HG03439 (cell line): ENCODE data around the gene EVA1B.

ENCODE experiments used
- ATAC-seq: cut with Tn5 transposase; IDR thresholded peaks from one replicate; pipeline ENCODE4 v1.9.1; 2021; ENCODE audit warnings: mild to moderate bottlenecking, moderate library complexity; ENCODE audit not compliant: unreplicated experiment

Gene EVA1B

DNA sequence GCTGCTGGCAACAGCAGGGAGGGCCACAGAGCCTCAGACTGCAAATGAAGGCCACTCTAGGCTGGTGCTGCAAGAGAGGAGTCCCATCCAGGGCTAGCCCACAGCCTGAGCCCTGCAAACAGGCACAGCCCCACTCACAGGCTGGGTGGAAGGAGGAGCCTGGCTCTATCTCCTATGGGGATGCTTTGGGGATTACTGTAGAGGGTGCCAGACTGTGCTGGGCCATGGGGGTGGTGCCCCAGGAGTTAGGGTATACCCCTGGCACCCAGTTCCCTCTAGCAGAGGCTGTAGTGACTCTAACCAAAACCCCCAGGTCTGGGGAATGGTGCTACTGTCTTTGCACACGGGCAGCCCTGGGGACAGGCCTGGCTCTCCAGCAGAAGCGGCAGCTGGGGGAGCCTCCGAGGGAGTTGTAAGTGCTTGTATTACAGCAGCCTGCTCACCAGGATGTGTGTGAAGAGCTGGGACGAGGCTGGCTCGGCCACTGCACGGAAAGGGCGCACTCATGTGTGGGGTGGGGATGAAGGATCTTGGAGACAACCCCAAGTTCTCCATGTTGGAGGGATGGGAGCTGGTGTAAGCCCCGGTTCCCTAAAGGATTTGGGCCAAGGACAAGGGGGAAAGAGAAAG, 23.4 kb upstream of the EVA1B start:
- no peak for ATAC-seq

GRCh38 chr1:36345353-36345752, 21.9 kb upstream of the EVA1B start:
- ATAC-seq: no peak

GRCh38 chr1:36344395-36344680, 20.9 kb upstream of the EVA1B start:
- ATAC-seq: no peak

DNA sequence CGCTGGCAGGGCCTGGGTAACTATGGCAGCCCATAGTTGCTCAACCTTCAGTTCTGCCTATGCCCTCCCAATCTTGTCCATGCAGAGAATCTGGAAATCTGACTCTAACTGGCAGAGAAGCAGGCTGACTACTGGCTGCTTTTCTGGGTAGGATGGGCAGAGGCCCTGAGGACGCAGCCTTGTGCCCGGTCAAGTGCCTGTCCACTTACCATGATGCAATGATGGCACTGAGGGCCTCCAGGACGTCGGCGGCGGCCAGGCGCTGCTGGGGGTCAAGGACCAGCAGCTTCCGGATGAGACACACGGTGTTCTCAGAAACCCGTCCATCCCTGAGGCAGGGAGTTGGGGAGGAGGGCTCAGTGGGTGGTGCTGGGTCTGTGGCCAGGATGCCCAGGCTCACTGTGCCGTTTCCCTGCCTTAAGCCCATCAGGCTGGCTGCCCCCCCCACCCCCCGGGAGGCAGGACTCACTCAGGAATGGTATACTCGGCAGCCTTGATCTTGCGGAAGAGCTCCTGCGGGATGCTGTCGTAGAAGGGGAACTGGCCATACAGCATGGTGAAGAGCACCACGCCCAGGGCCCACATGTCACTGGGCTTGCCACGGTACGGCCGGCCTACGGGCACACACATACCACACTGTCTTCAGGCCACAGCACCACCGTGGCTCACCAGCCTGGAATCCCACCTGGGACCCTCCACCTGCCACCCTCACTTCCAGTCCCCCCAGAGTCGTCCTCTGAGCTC, 20.4 kb upstream of the EVA1B start:
- ATAC-seq: no peak

DNA sequence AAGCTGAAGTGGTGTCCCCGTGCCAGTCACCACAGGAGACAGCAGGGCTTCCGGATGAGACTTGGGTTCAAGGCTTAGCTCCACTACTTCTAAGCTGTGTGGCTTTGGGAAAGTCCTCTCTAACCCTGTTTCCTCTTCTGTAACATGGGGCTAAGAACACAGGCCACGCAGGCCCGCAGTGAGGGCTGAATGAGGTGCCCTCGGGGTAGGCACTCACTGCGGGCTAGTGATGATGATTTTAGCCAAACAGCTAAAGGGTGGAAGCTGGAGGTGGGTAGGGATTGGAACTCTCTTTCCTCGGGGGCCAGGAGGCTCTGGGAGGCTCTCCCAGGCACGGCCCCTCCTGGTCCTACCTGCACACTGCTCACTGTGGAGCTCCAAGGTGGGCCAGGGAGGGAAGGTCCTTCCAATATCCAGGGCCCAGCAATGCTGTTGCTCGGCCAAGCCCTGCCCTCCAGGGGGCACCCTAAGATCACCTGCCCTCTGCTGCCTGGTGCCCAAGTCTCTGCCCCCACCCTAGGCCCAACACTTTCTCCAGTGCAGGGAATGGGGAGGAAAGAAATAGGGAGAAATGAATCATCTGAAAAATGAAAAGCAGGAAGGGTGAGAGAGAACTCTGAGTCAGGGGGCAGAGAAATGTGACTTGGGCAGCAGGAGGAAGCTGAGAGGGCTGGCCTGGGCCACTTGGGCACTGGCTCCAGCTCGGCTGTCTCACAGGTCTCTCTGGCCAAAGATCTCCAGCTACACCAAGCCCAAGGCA, 19.2 kb upstream of the EVA1B start:
- ATAC-seq: no peak

DNA sequence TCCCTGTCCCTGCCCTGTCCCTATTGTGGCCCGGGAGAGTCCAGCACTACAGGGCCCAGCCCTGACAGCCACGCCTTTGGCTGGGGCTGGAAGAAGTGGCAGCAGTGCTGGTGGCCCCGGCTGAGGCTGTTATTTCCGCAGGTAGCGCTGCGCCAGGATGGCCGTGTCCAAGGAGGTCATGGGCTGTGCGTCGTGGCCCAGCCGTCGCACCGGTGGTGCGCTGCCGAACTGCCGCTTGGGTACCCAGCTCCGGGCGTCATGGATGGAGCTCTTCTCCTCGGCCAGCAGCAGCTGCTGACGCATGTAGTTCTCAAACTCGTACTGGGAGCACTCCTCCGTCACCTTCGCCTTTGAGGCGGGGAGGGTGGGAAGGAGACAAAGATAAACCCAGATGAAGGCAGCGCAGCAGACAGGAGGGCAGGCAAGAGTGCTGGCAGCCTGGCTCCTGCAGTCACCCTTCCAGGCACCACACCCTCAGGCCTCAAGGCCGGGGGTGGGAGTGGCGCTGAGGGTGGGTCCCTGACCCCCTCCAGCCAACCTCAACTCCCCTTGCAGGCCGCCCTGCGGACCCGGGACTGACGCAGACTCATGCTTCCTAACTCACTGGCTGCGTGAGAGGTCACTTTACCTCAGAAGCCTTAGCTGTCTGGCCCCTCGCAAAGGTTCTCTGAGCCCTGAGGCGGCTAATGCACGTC, 18.3 kb upstream of the EVA1B start:
- no peak for ATAC-seq

DNA sequence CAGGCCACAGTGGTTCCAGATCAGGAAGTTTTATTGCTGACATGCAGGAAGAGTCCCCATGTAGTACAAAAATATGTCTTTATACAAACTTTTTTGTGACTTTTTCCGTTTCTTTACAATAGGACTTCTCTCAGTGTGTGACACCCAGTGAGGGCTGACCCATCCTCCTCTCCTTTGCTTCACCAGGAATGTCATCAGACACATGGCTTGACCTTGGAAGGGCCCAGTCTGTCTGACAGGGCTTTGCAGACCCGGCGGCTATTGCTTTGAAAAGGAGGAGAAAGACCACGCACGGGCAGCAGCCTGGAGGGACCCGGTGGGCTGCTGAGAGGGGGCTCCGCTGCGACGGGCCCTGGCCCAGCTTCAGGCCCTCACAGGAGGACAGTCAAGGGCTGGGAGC, 16.2 kb upstream of the EVA1B start:
- ATAC-seq: no peak

GRCh38 chr1:36339215-36339614, 15.8 kb upstream of the EVA1B start:
- ATAC-seq: no peak

GRCh38 chr1:36337830-36338229, 14.4 kb upstream of the EVA1B start:
- no peak for ATAC-seq

- no peak for ATAC-seq
Observed at GRCh38 chr1:36330940-36331339, 7.5 kb upstream of the EVA1B start.

DNA sequence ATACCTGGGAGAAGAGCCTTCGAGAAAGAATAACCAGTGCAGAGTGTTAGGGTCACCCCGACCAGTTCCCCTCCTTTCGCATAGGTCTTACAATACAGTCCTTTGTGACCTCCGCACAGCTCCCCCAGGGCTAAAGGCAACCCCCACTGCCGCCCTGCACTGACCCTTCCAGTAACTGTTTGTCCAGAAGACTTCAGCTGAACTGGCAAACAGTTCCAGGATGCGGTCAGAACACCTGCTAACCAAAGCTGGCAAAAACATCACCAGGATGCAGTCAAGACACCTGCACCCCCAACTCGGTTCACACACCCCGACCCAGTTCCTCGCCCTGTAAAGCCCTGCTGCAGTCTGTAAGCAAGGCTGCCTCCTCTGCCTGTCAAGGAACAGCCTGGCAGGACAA, 6.4 kb upstream of the EVA1B start:
- no peak for ATAC-seq

- ATAC-seq: no peak
Observed at GRCh38 chr1:36328713-36329112, 5.3 kb upstream of the EVA1B start.

- no peak for ATAC-seq
Observed at GRCh38 chr1:36328088-36328480, 4.6 kb upstream of the EVA1B start.

- no peak for ATAC-seq
Observed at GRCh38 chr1:36327421-36328087, 4.1 kb upstream of the EVA1B start.

- no peak for ATAC-seq
Observed at GRCh38 chr1:36326499-36326898, 3.1 kb upstream of the EVA1B start.

- no peak for ATAC-seq
Observed at GRCh38 chr1:36324353-36324703, 883 bp upstream of the EVA1B start.

DNA sequence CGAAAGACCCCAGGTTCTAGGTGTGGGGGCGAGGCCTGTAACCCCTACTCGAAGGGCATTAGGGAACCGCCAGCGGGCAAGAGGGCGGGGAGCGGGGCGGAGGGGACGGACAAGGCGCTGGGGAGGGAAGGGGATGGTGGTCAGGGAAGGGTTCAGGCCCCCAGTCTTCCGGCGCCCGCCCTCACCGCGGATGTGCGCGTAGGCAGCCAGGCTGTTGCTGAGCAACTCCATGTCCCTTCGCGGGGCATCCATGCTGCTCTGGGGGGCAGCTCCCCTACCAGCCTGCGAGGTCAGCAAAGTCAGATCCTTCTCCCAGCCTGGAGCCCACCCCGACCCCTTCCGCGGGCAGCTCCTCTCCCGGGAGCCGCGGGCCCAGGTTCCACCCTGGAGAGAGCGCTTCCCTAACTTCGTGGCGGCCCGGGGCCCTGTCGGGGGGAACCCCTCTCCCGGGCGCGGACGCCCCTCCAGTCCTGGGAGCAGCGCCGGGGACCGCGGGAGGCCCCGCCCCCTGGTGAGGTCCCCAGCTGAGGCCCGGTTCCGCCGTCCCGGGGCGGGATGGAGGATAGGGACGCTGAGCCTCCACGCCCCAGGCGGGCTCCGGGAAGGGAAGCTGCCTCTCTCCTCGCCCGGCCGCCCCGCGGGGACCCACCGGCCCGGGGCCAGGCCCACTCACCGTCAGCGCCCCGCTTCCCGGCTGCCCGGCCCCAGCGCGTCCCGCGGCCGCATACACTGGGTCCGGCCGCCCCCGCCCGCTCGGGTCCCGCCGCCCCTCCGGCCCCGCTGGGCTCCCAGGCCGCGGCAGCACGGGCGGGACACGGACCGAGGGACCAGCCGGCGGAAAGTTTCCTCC, 434 bp downstream of the EVA1B start:
- ATAC-seq: no peak

DNA sequence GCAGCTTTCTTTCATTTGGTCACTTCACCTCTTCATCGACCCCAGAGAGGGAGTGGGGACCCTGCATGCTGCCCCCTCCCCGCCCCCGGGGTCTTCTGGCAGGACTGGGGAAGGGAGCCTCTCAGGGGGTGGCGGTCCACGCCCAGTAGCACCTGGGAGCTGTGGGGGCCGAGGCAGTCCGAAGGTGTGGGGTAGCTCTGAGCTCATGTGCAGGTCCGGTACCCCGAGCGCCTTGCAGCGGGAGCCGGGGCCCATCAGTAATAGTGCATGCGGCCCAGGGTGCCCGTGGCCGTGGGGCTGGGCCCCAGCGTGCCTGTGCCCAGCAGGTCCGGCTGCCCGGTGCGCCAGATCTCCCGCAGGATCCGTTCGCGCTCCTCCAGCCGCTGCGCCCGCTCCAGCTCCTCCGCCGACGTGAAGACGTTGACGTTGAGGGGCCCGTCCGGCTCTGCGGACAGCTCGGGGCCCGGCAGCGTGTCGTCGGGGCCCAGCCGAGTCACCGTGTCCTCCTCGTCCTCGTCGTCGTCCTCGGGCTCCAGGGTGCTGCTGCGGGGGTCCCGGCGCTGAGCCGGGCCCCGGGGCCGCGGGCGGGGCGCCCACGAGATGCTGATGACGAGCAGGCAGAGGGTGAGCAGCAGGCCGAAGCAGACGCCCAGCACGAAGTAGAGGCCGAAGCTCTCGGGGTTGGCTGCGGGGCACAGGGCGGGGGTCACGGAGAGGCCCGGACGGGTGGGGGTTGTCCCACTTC, 1.2 kb downstream of the EVA1B start:
- ATAC-seq: no peak

DNA sequence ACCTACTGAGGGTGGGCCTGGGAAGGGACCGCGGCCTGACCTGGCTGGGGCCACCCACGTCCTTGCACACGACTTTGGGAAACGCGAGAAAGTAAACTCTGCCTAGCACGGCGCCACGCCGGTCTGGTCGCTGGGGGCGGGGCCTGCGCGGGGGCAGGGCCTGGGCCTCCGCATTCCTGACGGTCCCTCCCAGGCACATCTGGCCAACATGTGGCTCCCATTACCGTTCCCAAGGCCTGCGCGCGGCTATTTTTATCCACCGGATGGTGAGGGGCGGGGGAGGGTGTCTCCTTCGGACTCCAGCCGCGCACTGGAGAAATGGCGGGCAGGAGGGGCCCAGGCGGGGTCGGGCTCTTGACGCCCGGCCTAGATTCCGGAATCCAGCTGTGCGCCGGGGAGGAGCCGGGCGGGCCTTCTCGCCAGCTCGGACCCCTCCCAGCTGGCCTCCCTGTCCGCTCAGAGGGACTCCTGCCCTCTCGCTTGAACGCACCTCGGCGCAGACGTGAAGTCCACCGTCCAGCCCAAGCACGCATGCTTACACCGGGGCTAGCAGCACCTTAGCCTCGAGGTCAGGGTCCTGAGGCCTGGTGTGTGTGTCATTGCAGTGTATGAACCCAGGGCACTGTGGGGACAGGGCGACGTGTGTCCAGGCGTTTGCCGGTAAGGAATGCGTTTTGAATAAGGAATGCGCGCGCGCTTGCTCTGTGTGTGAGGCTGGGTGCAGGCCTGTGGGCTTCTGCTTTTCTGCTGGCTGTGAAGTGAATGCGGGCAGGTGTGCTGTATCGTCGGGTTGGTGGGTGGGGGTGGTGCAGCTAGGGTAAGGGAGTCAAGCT, 2.1 kb downstream of the EVA1B start:
- ATAC-seq: no peak
